Spleen (tissue), 7 donors: ENCODE data around the gene FBXO22.

ENCODE experiments used
- CTCF ChIP-seq, 11 experiments: fragments of 200-600 bp in 7 of 11; fragments of 450-650 bp in 4 of 11; sonication (generic) in 4 of 11; IDR thresholded peaks in 8 of 11; conservative IDR thresholded peaks in 3 of 11; 1 replicate in 7 of 11; 2 replicates in 4 of 11; pipeline versions ENCODE4 v1.4.0 to v1.8.0; 2016 to 2021; ENCODE audit warnings: antibody characterized with exemption in 11 of 11, inconsistent platforms in 4 of 11, mild to moderate bottlenecking in 1 of 11
- POLR2A ChIP-seq, 3 donors: fragments of 450-650 bp; IDR thresholded peaks; one replicate each; pipeline ENCODE4 v1.5.1; 2017; ENCODE audit warnings: antibody characterized with exemption in 3 of 3, mild to moderate bottlenecking in 1 of 3
- POLR2AphosphoS5 ChIP-seq, 3 donors: sonication (generic); formaldehyde crosslinking; IDR thresholded peaks; one replicate each; pipeline ENCODE4 v1.5.1; 2017; ENCODE audit warnings: antibody characterized with exemption in 3 of 3
- donor health status: DM: no; HTN: no; CAD: no; lungs with moderate emphysema.
- donor health status: DM: no; HTN: no; CAD: no.
- donor health status: DM: no; HTN: no; CAD: no.

- TF ChIP-seq CTCF (IDR thresholded peaks at IDR 0.05 in 8 of 11, conservative IDR thresholded peaks at IDR 0.05 in 3 of 11) (no peak), POLR2AphosphoS5 (IDR thresholded peaks at IDR 0.05) (no peak), POLR2A (IDR thresholded peaks at IDR 0.05) (no peak)
These were observed 39.2 kb upstream of the FBXO22 start for GRCh38 chr15:75864213-75865059.
